ENCODE measurements around the gene HECTD1. TPM values are rescaled to one million over a fixed set of nuclear protein-coding genes. Genes with fewer than 3 reads are reported as not detected.

HECTD1 gene
- total and polyA plus RNA-seq, 9 of the 15 experiments (the other 6 are each of a cell fraction or from before 2014, with no cell fraction given) = 27.9 to 111 (median 78.1) TPM

DNA sequence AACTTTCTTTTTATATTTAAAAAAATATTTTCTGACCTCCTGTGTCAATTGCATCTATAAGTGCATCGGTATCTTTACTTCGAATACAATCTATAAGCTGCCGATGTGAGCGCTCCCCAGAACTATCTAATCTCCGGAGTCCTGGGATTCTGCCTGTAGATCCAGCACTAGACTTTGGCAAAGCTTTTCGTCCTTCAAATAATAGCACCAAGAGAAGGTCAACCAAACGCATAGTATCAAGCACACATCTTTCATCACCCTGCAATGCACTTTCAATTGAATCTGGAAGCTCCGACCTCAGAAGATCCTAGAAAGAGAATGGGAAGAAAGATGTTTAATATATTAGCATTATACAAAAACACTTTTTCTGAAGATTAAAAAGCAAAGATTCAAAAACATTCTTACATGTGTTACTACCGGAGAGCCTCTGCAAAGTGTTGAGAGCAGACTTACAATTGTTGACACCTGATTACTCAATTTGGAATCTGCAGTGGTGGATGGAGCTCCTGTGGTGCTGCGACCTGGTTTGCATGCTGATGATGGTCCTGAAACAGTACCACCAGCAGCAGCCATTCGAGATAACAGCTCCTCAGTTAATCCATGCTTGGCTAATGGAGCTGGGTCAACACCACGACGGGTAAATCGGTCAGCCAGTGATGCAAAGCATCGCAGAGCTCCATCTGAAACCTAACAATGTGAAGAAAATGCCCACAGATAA, 34.3 kb downstream of the HECTD1 start (continued):
- TF ChIP-seq MXI1 (IDR thresholded peaks at IDR 0.05; ENCODE audit: low read depth, low read length) (no peak), FOXM1 (IDR thresholded peaks at IDR 0.05; ENCODE audit: low read depth) (no peak), FOXM1 (CRISPR knock-in tag; IDR thresholded peaks at IDR 0.05; ENCODE audit: low read depth) (no peak)
- TF ChIP-seq, protein P1, sequence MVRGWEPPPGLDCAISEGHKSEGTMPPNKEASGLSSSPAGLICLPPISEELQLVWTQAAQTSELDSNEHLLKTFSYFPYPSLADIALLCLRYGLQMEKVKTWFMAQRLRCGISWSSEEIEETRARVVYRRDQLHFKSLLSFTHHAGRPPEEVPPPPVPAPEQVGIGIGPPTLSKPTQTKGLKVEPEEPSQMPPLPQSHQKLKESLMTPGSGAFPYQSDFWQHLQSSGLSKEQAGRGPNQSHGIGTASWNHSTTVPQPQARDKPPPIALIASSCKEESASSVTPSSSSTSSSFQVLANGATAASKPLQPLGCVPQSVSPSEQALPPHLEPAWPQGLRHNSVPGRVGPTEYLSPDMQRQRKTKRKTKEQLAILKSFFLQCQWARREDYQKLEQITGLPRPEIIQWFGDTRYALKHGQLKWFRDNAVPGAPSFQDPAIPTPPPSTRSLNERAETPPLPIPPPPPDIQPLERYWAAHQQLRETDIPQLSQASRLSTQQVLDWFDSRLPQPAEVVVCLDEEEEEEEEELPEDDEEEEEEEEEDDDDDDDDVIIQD (CRISPR knock-in tag; IDR thresholded peaks at IDR 0.05) = no peak

DNA sequence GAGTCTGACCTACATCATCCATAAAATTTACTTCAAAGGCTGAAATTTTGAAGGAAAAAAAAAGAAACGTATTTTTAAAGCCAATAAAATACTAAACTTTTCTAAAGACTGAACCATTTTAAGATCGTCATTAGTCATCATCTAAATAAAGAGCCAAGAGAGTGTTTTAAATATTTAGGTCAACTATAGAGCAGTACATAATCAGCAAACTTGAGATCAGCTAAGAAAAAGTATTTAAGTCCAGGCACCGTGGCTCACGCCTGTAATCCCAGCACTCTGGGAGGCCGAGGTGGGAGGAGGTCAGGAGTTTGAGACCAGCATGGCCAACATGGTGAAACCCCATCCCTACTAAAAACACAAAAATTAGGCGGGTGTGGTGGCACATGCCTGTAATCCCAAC, 35.5 kb downstream of the HECTD1 start:
- Histone ChIP-seq H3K9me1 (ENCODE audit: control insufficient read depth, insufficient read depth, low read length) (no peaks in the 10 kb centered on the region), H3K4me1 (replicated peaks in 1 of 2; ENCODE audit: control insufficient read depth in 2 of 2, insufficient read depth in 2 of 2, low read length in 2 of 2) (no peaks in the 10 kb centered on the region), H3K4me3 (no peak overlapping the region), H3K27me3 (ENCODE audit: control insufficient read depth in 2 of 2, insufficient read depth in 2 of 2, low read length in 2 of 2) (no peaks in the 10 kb centered on the region), H3K9ac (ENCODE audit: insufficient read depth in 1 of 2, low read depth in 2 of 2, low read length in 2 of 2) (no peak overlapping the region), H3K27ac (ENCODE audit: extremely low read depth, low read depth, low read length) (no peak overlapping the region), H4K20me1 (replicated peaks; ENCODE audit: control insufficient read depth, insufficient read depth, low read length) (no peaks in the 10 kb centered on the region), H2AFZ (ENCODE audit: low read depth, low read length) (no peak overlapping the region), H3K36me3 (ENCODE audit: control insufficient read depth, insufficient read depth, low read length) (peaks cover 76% of the 10 kb centered on the region), H3K79me2 (ENCODE audit: control insufficient read depth, insufficient read depth, low read length) (no peaks in the 10 kb centered on the region; the same call in 2 of the 3 replicates), H3K4me2 (ENCODE audit: insufficient read depth, low read length) (no peak overlapping the region), H3K9me3 (replicated peaks; ENCODE audit: control insufficient read depth, insufficient read depth, low read depth, low read length) (no peaks in the 10 kb centered on the region; the same call in 1 of the 2 replicates)
- FAIRE-seq = no peak
- in situ Hi-C loops (cut with MboI) (no loop called here), intact Hi-C loops (cut with micrococcal nuclease) (no loop called here)
- ChIA-PET CTCF (ENCODE audit: low intra/inter-chr PET ratio) (no interaction called here), POLR2A (interaction anchor here (1.3 kb wide), 1 partner anchor 20 kb away, joined by 4 read pairs; no protein-coding TSS in a partner anchor)
- 98% methylated on average over 6 of the region's 6 CpGs for WGBS (ENCODE audit: insufficient coverage, low coverage, missing lambda C conversion rate)
- no TSS peak for BruUV-seq (replicated peaks)
- no peak for DNase-seq (ENCODE audit: extremely low read depth in 1 of 4, low spot score in 3 of 4)
- no peak for TF ChIP-seq ZNF583 (CRISPR knock-in tag; IDR thresholded peaks at IDR 0.05)
- no peak for TF ChIP-seq MTA3 (IDR thresholded peaks at IDR 0.05; ENCODE audit: borderline replicate concordance)
- no peak for TF ChIP-seq ARNT (IDR thresholded peaks at IDR 0.05)
- no peak for TF ChIP-seq KAT7 (CRISPR knock-in tag; IDR thresholded peaks at IDR 0.05; ENCODE audit: borderline replicate concordance)
- no peak for TF ChIP-seq ETV5 (CRISPR knock-in tag; IDR thresholded peaks at IDR 0.05; ENCODE audit: low read depth)
- no peak for TF ChIP-seq KHSRP (IDR thresholded peaks at IDR 0.05)
- TF ChIP-seq POLR2AphosphoS5 (IDR thresholded peaks at IDR 0.05; ENCODE audit: control insufficient read depth, insufficient read depth, low read depth, low read length) = no peak
- ATAC-seq = no peak

Measured in K562 (cell line).